ENCODE results near the gene KCNT2.

Gene KCNT2

GRCh38 chr1:196393282-196393681 is 215.0 kb downstream of the KCNT2 start:
- DNase-seq, result no peak

- DNase-seq, result no peak
Measured at GRCh38 chr1:196387766-196388165, 220.5 kb downstream of the KCNT2 start.

GRCh38 chr1:196385109-196385508 is 223.1 kb downstream of the KCNT2 start:
- DNase-seq, result no peak

- DNase-seq, result no peak
Measured at GRCh38 chr1:196382383-196382782, 225.9 kb downstream of the KCNT2 start.

- DNase-seq, result no peak
Measured at GRCh38 chr1:196381544-196381943, 226.7 kb downstream of the KCNT2 start.

- DNase-seq, result no peak
Measured at GRCh38 chr1:196380316-196380715, 227.9 kb downstream of the KCNT2 start.

- no peak for DNase-seq
Measured at GRCh38 chr1:196377811-196378210, 230.4 kb downstream of the KCNT2 start.

GRCh38 chr1:196376630-196377328 is 231.5 kb downstream of the KCNT2 start:
- DNase-seq, result no peak

GRCh38 chr1:196373798-196374197 is 234.4 kb downstream of the KCNT2 start:
- DNase-seq, result no peak

GRCh38 chr1:196372896-196373536 is 235.2 kb downstream of the KCNT2 start:
- DNase-seq, result peak in 1 of 5 experiments; percentile 18

- no peak for DNase-seq
Measured at GRCh38 chr1:196367838-196368237, 240.4 kb downstream of the KCNT2 start.

GRCh38 chr1:196366817-196367495 is 241.3 kb downstream of the KCNT2 start:
- no peak for DNase-seq

- peak in 1 of 5 experiments; percentile 1 for DNase-seq
Measured at GRCh38 chr1:196361112-196361714, 247.0 kb downstream of the KCNT2 start.

- no peak for DNase-seq
Measured at GRCh38 chr1:196357913-196358312, 250.3 kb downstream of the KCNT2 start.

GRCh38 chr1:196355206-196355786 is 252.9 kb downstream of the KCNT2 start:
- no peak for DNase-seq

GRCh38 chr1:196344453-196344852 is 263.8 kb downstream of the KCNT2 start:
- DNase-seq, result no peak

- no peak for DNase-seq
Measured at GRCh38 chr1:196324345-196324744, 283.9 kb downstream of the KCNT2 start.

GRCh38 chr1:196323869-196324268 is 284.4 kb downstream of the KCNT2 start:
- no peak for DNase-seq

- DNase-seq, result no peak
Measured at GRCh38 chr1:196319301-196319700, 288.9 kb downstream of the KCNT2 start.

GRCh38 chr1:196317535-196318522 is 290.4 kb downstream of the KCNT2 start:
- no peak for DNase-seq

GRCh38 chr1:196312739-196313138 is 295.5 kb downstream of the KCNT2 start:
- no peak for DNase-seq

GRCh38 chr1:196309386-196309785 is 298.9 kb downstream of the KCNT2 start:
- no peak for DNase-seq

All from T-helper 2 cell (primary cell).